NCI-H748 (cell line): Measurements from ENCODE around the gene S100Z.
"Not testable (repeated sequence)": the region's sequence is repeated elsewhere in the genome, so short reads cannot be mapped to it uniquely, and the experiment has no call there.

Source experiments
- DNase-seq: peaks from one replicate; lab custom pipeline; 2025; ENCODE audit not compliant: unreplicated experiment; lab: John Stamatoyannopoulos, UW

S100Z gene

DNA sequence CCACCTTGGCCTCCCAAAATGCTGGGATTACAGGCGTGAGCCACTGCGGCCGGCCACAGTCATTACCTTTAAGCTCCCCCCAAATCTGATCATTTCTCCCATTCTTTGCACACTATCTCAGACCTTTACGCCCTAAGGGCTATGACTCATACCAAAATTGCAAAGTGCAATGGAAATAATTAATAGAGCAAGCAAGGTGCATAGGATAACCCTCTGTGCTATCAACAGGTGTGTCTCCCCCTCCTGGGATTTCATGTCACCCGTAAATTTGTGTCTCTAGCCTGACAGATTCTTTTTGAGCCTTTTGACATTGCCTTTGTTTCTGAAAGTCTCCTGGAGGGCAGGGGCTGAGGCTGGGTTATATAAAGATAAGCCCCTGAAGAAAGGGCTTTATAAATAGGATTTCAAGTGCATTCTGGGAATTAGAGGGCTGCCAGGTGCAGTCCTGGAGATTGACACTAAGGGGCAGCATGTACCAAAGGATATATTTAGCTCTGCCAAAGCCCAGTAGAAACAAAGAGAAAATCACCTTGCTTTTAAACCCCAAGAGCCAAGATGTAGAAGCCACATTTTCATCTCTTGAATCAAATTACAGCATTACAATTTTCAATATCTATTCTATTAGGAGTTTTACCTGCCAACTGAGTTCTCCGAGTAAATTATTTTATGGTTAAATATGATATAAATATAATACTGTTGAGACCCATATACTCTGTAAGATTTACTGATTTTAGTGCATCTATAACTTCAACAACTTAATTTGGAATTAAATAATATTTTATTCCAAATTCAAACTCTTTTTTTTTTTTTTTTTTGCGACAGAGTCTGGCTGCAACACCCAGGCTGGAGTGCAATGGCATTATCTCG, 18.2 kb downstream of the S100Z start:
- peak; percentile 83 for DNase-seq

DNA sequence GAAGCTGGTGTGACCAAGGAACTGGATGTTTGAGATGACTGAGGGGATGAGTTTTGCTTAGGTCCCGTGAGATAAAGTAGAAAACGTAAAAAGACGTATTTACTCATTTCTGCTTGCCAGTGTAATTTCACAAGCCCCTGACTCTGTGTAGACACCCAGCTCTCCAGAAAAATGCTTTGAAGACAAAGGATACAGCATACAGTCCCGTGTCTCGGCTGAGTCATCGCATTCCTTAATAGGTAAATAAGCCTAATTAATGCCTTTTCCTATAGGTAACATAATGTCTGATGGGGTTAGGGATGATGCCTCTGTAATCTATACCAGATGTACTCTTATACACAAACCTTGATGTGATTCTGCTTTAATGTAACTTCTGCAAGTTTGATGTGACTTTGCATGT, 20.2 kb downstream of the S100Z start:
- no peak for DNase-seq

DNA sequence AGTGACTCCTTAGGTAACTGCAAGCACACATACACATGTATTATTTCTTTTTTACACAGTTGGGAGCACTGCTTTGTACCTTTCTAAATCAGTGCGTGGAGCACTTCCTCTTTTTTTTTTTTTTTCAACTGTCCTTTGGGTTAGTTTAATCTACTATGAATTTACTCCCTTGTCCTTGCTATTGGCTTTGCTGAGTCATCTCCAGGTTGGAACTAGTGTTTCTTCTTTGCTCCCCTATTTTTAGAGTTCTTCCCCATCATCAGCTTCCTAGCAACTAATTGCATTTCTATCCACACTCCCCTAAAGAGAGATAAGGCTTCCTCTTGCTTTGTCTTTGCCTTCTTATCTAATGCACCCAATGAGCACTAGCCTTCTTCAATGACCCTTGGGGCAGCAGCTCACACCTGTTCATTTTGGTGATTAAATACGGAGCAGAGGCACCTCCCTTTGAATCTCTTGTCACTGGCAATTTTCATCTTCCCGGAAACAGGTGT, 24.3 kb downstream of the S100Z start:
- DNase-seq, result peak; percentile 97

- DNase-seq, result no peak
These were observed 39.0 kb downstream of the S100Z start for GRCh38 chr5:76888733-76889300.

DNA sequence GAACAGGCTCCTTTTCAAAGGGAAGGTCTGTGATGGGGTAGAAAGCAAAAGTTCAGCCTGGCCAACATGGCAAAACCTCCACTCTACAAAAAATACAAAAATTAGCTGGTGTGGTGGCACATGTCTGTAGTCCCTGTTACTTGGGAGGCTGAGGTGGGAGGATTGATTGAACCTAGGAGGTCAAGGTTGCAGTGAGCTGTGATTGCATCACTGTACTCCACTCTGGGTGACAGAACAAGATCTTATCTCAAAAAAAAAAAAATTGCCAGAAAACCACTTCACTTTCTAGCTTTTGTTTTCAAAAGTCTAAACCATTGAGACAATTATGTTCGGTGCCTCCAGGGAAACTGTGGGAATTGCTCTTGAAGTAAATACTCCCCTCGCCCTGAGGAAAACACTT, 43.5 kb downstream of the S100Z start:
- no peak for DNase-seq

DNA sequence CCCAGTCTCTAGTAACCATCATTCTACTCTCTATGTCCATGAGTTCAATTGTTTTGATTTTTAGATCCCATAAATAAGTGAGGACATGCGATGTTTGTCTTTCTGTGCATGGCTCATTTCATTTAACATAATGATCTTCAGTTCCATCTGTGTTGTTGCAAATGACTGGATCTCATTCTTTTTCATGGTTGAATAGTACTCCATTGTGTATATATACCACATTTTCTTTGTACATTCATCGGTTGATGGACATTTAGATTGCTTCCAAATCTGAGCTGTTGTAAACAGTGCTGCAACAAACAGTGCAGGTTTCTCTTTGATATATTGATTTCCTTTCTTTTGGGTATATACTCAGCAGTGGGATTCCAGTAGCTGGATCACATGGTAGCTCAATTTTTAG, 46.4 kb downstream of the S100Z start:
- no peak for DNase-seq

GRCh38 chr5:76901522-76901921, 51.7 kb downstream of the S100Z start:
- no peak for DNase-seq

GRCh38 chr5:76908166-76908565, 58.4 kb downstream of the S100Z start:
- DNase-seq, result no peak

- not testable (repeated sequence) for DNase-seq
These were observed 60.6 kb downstream of the S100Z start for GRCh38 chr5:76910344-76910933.

- DNase-seq, result not testable (repeated sequence)
These were observed 64.9 kb downstream of the S100Z start for GRCh38 chr5:76914671-76915070.

DNA sequence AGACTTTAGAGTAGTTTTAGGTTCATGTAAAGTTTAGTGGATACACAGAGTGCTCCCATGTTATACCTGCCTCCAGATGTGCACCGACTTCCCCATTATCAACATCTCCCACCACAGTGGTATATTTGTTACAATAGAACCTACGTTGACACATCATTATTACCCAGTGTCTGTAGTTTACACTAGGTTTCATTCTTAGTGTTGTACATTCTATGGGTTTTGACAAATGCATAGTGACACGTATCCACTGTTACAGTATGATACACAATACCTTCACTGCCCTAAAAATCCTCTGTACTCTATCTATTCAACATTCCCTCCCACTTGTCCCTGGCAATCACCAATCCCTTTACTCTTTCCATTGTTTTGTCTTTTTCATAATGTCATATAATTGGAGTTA, 68.7 kb downstream of the S100Z start:
- DNase-seq, result no peak

- no peak for DNase-seq
These were observed 70.7 kb downstream of the S100Z start for GRCh38 chr5:76920491-76920890.

DNA sequence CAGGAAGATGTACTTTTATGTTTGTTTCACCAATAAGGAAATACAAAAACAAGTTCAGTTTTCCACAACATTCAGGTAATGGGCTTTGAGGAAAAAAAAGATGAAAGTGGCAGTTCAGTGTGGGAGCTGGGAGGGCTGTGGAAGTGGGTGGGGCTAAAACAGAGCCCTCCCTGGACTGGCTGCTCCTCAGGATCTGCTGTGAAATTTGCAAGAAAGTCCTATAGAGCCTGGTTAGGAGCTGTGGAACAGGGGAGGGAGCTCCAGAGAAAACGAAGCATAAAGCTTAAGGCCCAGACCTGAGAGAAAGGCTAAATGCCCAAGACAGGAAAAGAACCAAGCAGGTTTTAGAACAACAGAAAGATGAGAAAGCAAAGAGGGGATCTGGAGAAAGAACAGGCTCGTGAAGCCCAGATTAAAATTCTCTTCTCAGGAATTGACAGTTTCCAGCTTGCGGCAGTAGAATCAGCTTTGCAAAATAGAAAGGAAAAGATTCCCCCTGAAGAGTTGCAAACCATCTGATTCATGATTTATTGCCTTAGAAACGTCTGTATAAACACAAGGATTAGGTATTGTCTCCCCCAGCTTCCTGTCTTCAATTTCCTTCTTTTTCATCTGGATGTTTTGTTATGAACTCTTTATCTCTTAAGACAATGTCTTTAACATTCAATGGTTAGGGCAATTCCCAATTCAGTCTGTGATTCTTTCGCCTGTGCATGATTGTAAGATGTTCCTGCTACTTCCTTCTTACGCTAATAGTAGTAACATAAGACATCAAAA, 76.7 kb downstream of the S100Z start:
- no peak for DNase-seq

- no peak for DNase-seq
These were observed 78.1 kb downstream of the S100Z start for GRCh38 chr5:76927961-76928360.

DNA sequence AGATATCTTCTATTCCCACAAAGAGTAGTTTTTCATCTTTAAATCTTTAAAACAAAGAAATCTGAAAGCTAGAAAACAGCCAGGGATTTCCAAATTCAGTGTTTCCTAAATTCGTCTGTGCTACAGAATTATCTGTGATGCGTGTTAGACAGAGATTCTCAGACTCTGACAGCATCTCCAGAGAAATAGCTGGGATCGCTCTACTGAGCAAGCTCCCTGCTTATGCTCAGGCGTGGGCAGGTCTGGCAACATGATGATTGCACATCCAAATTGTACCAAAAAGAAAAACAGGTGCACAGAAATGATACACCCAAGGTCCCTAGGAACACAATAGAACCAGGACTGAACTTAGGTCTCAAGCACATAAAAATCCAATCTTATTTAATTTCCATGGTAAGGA, 80.3 kb downstream of the S100Z start:
- no peak for DNase-seq

GRCh38 chr5:76938177-76938576, 88.4 kb downstream of the S100Z start:
- no peak for DNase-seq

DNA sequence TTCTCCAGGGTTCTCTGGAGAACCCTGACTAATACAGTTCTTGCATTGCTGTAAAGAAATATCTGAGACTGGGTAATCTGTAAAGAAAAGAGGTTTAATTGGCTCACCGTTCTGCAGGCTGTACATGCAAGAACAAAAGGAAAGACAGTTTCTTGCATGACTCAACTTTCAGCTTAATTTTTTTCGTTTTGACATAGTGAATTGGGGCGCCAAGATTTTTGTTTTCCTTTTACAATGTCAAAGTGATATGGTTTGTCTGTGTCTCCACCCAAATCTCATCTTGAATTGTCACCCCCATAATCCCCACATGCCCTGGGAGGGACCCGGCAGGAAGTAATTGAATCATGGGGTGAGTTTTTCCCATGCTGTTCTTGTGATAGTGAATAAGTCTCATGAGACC, 91.2 kb downstream of the S100Z start:
- no peak for DNase-seq

DNA sequence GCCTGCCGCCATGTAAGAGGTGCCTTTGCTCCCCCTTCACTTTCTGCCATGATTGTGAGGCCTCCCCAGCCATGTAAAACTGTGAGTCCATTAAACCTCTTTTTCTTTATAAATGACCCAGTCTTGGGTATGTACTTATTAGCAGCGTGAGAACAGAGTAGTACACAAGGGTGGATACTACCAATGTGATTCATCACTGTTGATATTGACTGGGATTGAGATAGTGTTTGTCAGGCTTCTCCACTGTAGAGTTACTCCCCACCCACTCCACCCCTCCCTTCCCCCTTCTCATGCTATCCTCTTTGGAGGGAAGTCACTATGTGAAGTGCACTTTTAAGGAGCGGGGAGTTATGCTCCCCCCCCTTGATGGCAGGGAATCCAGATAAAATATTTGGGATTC, 91.6 kb downstream of the S100Z start:
- no peak for DNase-seq

- no peak for DNase-seq
These were observed 92.8 kb downstream of the S100Z start for GRCh38 chr5:76942581-76942980.

GRCh38 chr5:76943006-76943405, 93.2 kb downstream of the S100Z start:
- no peak for DNase-seq

GRCh38 chr5:76944638-76945037, 94.8 kb downstream of the S100Z start:
- DNase-seq, result no peak
